CD4-positive, alpha-beta T cell treated with Interleukin-1 beta for 1 hour (primary cell): Measurements from ENCODE around the gene TMEM30A.
A peak's percentile ranks its signal among the peaks of the same experiment; 100 is the strongest.

ENCODE experiments used
- DNase-seq, 2 donors: peaks; one replicate each; pipeline ENCODE4 v3.0.0-alpha.2; 2020 to 2022

Gene TMEM30A

DNA sequence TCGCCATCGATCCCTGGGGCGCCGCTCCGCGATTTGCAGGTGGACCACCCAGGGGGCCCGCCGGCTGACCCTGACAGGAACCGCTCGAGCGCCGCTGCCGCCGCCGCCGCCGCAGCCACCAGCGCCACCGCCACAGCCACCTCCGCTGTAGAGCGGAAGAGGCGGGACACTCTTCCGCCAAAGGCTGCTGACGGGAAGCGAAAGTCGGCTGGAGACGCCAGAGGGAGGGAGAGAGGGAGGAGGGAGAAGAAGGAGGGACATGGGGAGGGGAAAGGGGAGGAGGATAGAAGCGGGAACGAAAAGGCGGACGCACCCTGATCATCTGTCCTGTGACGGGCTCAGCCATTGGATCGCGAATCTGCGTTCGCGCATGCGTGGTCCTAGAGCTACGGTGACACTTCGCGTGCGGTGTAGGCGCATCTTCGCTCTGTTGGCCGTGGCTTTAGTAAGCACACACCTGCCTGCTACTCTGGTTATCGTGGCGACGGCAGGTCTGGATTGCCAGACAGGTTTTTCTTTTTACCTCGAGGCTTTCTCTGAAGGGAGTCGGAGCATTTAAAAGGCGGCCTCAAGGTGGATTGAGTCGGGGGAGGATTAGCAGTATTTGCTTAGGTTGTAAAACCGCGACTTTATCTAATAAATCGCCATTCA, at the start of gene TMEM30A:
TSS of gene TMEM30A (minus strand) at position 161 of the 651 bp plus-strand sequence. CDS start at position 7, 154 bp downstream.
- DNase-seq = peak; percentile 97 to 98

DNA sequence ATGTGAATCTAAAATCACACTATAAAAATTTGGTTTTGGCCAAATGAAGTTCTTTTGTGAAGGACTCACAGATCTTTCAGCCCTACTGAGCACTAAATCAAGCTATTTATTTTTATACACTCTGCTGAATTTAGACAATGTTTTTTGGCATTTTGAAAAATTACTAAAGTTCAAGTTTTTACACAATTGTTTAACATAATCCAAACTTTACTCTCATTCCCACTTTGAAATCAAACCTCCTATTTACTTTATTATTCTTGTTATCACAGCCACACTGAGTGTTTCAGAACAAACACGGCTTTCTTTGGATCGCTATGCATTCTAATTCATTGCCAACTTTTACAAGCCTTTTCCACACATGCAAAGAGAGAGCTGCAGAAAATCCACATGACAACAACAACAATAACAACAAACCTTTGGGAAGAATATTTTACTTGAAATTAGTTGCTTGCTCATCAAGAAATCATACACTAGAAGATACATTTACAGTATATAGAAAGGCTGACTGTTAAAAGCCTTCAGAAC, 49.1 kb upstream of the TMEM30A start:
- no peak for DNase-seq

DNA sequence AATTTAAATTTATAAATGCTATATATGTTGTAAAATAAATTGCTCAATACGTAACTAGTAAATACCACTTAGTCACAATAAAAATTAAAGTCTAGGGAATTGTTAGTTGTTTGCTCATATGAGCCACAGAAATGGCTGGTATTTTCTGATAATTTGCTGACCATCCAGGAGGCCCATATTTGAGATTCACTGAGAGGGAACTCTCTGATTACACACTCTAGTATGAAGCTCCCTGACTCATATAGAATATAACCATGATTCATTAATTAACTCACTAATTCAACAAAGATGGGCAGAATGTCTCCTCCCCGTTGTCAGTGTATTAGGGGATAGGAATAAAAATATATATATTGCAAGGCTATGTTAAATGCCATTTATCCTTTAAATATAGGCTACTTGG, 46.6 kb upstream of the TMEM30A start:
- no peak for DNase-seq

DNA sequence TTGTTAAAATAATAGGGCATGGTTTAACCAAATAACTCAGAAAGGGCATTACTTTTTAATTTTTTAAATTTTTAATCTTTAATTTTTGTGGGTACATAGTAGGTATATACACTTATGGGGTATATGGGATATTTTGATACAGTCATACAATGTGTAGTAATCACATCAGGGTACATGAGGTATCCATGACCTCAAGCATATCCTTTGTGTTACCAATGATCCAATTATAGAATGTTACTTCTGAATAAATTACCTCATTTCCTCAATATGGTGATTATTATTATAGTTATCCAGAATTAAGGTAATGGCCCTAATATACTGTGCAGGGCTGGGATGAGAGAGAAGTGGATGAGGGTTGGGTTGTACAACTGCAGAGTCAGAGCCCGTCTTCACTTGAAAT, 45.1 kb upstream of the TMEM30A start:
- no peak for DNase-seq

GRCh38 chr6:75327807-75328206, 43.2 kb upstream of the TMEM30A start:
- no peak for DNase-seq

DNA sequence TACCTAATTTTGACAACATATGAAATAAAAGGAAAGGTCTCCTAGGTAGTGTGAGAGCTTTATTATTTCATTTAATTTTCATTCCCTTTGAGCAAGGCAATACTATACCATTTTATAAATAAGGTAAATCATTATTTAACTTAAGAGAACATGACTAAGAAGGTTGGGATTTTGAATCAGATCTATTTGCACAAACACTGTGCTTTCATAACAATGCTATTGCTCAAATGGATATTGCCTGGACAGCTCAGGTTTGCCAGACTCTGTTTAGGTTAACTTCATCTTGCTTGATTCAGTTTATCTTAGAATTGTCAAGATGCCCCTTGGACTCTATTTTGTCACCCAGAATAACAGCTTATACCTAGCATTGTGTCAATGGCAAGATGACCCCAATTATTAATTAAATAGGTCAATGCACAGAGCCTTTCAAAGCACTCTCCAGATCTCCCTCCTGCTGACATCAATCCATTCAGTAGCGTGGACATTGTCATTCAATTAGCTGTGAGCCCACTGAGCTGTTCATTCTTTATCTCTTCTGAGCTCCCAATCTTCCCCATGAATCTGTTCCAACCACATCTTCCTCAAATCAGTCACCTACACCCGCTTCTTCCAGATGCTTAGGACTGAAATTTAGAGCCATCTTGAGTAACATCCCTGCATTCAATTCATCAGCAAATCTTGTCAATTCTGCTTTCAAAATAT, 42.1 kb upstream of the TMEM30A start:
- DNase-seq = no peak

GRCh38 chr6:75318900-75319299, 34.3 kb upstream of the TMEM30A start:
- DNase-seq = no peak

- DNase-seq = no peak
Measured at GRCh38 chr6:75317503-75318206, 33.1 kb upstream of the TMEM30A start.

DNA sequence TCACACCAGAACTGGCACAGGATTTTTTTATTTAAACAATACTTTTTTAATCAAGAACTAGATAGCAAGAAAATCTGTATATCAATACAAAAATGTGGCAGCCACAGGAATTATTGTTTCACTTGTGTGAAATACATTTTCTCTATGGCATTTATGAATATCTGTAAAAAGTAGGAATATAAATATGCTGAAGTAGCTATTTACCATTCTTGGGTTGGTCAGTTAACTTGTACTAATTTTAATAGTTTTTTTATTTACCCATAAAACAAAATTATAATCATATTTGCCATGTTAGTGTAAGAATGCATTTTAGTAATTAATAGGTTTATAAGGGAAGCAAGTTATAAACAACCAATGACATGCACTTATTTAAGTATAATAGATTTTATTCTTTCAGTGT, 31.4 kb upstream of the TMEM30A start:
- DNase-seq = no peak

GRCh38 chr6:75308250-75308988, 23.8 kb upstream of the TMEM30A start:
- DNase-seq = no peak

GRCh38 chr6:75307364-75308004, 22.9 kb upstream of the TMEM30A start:
- DNase-seq = no peak

DNA sequence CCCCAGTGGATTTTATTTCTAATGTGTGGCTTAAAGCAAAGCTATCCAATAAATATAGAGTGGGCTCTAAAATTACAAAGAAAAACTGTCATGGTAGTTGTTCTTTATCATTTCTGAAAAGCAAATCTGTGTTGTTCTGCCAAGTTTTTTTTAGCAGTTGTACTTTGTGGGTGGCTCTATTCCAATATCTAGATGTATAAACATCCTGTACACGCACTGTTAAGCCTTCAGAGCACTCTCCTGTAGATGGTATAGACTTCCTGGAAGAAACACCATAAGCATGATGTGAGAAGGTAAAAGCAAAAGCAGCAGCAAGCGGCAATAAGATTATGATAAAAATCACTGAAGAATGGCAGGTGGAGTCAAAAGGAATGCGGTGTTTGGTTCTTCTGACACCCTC, 21.5 kb upstream of the TMEM30A start:
- no peak for DNase-seq

DNA sequence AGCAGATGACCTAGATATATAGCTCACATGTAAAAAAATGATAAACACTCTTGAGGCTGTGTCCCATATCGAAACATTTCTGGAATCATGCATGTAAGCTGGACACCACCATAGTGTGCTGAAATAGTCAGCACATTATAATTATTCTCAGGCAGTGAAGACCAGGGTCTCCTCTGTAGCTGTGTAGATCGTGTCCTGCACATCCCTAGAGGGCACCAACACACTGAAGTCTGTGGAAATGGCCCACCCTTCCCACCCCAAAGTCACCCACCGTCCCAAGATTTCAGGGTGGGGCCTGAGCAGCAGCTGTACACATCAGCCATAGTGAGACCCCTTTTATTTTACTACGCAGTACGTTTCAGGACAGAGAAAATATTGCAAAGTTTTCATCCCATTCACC, 21.0 kb upstream of the TMEM30A start:
- no peak for DNase-seq

GRCh38 chr6:75302280-75302679, 17.7 kb upstream of the TMEM30A start:
- no peak for DNase-seq

DNA sequence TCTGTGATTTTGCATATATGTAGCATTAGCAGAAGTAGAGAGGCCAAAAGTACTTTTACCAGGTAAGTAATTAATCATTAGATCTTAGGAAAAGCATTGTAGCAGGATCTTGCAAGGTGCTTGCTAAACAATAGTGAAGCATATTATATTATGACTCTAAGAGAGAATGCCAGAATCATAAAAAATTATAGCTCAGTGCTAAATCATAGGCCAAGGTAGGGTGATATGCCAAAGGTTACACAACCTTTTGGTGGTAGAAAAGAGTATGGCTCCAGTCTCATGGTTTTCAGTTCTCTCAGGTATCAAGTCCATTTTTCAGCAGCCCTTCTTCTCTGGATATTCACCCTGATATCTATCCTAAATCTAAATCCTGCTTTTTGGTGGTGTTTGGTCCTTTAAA, 16.9 kb upstream of the TMEM30A start:
- DNase-seq = no peak

DNA sequence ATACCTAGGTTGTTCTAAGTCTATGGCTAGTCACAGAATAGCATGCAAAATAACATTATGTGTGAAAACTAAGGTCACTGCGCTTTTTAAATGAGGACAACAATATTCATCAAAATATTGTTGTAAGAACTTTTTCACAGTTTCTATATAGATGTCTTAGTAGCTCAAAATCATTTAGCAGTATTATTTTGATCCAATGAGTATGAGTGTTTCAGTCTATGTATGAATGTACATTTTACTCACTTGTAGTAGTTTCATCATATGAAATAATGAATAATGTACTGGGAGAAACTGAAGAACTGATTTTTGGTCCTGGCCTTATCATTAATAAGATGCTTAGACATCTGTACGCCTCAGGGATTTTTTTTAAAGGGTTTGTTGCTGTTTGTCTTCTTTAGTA, 16.5 kb upstream of the TMEM30A start:
- DNase-seq = no peak

DNA sequence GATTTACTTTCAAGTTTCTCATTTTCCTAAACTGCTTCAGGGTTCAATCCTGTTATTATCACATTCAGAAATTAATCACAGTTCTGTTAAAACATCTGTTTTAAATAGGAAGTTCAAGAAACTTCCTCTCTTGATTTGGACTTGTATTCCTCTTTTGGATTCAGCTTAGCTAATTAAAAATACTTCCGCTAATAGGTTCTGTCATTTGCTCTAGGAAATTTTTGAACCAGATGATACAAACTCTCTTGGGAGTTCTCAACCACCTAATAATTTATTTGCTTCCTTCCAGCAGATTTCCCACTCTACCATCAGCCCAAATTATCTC, 15.9 kb upstream of the TMEM30A start:
- no peak for DNase-seq

DNA sequence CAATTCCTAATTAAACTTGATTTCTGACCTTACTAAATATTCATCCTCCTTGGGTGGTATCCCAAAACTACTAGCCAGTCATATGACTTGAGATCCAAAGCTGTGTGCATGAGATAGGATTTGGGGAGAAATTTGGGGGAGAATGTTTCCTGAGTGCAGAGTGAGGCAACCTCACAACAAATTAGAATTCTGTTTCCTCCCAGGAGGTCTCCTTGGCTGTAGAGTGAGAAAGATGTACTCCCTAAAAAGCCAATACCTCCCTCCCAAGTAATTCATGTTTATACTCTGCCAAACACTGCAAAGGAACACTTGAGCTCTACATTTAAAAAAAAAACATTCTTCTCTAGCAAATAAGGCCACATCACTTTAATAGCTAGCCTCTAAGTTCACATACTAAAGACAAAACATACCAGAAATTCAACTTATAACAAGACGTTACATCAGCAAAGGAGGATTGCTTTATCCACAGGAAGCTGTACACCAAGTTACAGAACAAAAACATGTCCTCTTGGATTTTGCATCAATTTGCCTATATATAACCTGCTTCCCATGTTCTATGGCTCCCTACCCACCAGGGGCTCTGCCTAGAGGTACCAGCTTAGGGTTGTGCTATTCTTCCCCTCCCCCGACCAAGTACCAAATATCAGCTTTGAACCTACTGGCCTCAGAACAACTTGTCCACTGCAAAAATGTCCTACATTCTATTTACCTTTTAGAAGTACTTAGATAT, 15.4 kb upstream of the TMEM30A start:
- DNase-seq = no peak

GRCh38 chr6:75296811-75297779, 12.5 kb upstream of the TMEM30A start:
- peak in 1 of 2 donors; percentile 71 for DNase-seq

- no peak for DNase-seq
Measured at GRCh38 chr6:75292555-75292954, 8.0 kb upstream of the TMEM30A start.

GRCh38 chr6:75291744-75292143, 7.2 kb upstream of the TMEM30A start:
- DNase-seq = no peak
